CD4-positive, alpha-beta T cell treated with Interleukin-6 at 100 ng/mL for 8 hours (primary cell): ENCODE data around the gene GLS.

Experiments used
- DNase-seq: peaks from one replicate; pipeline ENCODE4 v3.0.0-alpha.2; 2020; ENCODE audit warnings: mixed read lengths, low spot score

Gene GLS

DNA sequence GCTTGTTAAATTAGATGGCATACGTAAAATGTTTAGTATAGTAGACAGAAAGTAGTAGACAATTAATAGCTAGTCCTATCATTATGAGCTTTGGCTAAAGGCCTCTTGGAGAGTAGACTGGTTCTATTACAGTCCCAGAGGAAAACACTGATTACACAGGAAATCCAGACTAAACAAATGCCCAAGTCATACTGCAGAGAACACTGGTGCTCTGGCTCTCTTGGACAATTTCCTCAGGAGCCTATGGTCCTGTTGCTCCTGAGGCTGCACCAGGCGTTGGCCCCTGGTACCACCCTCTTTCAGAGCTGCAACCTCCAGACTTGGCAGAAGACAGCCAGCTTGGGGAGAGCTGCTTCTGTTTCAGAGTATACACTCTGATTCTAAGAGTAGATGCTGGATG lies 91.6 kb downstream of the GLS start:
- no peak for DNase-seq

DNA sequence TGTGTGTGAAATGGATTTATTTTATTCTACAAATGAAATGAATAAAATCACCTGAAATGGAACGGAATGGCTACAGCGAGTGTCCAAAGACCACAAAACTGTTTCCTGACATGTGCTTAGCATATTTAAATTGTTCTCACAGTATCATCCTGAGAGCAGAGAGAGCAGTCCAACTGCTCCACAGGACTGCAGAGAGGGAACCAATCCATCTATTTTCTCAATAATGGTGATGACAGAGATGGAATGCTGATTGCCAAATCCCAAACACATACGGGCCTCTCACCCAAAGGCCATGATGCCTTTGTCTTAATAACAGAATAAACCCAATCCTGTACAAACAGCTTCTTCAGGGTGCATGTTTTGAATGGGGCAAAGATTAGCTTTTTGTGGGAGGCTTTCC lies 92.2 kb downstream of the GLS start:
- DNase-seq: no peak

DNA sequence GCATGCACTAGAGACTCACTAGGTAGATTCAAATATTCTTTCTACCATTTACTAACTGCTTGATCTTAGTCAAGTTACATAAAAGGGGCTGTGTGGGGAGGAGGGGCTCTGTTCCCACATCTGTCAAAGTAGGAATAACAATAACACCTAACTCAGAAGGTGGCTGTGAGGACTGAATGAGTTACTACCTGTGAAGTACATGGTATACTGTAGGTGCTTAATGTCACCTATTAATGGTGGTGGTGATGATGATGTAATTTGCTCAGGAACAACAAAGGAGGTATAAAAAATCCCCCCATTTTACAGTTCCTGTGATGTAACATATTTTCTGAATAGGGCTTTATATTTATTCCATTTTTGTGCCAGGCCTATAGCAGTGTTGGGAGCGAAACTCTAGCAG lies 92.6 kb downstream of the GLS start:
- no peak for DNase-seq

DNA sequence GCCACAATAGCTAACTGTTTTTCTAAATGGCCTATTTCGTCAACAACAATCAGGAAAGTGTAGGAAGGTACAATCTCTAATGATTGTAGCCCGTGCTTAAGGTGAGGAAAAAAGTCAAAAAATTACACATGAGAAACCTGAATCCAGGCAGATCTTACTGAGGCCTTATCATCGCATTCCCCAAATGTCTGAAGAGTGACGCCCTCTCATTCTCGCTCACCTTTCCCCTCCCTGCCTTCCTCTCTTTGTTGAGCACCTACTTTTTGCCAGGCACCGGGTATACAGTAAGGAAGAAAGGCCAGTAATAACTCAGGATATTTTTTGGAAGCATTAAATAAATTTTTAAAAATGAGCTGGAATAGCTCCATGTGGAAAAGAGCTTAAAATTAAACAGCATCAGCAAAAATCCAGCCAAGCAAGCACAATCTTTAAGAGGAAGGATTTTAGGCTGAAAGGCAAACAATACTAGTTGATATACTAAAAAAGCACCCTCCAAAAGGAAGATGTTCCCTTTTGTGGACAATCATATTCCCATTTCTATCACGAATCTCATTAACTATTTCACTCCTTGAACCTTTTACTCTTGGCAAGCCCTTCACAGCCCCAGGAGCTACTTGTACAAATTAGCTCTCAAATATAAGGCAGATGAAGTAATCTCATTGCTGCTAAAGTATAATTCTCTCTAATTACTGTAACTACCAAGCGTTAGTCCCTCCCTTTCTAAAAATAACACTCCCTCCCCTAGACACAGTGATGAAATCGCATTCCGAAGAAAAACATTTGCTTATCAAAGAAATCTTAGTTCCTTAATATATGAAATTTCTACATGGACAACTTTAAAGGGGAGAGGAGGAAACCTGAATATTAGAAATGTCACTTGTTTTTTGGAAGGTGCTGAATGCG lies 93.4 kb downstream of the GLS start:
- no peak for DNase-seq

DNA sequence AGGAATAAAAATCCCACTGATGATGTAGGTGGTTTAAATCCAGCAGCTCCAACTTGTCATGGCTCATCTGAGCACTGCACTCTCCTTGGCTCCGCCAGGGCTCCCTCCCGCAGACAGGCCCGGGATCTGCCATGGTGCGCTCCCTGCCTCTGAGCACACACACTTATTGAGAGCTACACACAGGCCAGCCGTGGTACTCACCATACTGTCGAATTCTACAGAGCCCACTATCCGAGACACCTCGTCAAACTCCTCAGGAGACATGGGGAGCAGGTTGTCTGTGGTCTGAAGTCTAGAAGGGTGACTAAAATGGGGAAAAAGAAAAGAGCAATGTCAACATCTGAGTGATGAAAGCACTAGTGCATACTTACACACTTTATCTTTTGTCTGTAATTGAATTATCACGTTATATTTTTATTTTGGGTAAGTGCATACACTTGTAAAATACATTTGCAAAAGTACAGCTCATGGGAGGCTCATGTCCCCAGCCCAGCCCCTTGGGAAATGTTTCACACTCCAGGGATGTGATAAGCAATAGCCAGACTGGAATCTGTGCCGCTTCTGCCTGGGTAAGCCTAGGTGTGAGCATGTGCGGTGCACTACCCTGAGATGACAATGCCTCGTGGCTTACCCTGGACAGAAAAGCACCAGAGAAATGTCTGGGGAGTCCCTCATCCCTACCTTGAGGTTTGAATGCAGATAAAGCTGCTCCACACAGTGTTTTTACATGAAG lies 94.2 kb downstream of the GLS start:
- DNase-seq: no peak

DNA sequence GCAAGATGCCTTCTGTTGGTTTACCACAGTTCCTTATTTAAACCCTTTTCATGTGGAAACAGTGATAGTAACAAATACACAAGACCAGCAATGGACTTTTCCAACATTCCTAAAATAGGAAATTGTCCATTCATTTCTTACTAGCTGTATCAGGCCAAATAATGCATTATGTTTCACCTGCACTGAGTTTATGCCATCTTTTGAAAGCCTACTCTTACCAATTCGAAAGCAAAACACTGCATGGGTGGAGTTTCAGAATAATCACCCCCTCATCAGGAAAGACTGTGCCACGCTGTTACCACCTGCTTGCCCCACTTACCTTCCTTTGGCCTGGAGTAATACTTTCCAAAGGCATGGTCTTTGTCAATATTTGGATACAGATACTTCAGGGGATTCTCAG lies 95.9 kb downstream of the GLS start:
- no peak for DNase-seq

DNA sequence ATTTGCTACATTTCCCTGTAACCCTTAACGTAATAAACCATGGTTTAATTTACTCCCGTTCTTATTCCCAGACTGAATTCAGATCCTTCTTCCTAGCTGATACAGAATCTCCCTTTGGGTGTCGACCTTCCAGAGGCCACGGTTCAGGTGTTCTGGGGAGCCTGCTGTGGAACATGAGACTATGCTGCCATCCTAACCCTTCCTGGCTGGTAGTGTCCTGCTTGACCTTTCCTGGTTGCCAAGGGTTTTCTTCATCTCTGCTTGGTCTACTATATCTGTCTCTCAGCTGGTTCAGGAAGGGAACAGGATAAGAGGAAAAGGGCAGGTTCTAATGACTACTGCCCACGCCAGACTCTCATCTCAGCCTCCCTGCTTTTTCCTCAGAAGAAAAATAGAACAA lies 96.9 kb downstream of the GLS start:
- no peak for DNase-seq

DNA sequence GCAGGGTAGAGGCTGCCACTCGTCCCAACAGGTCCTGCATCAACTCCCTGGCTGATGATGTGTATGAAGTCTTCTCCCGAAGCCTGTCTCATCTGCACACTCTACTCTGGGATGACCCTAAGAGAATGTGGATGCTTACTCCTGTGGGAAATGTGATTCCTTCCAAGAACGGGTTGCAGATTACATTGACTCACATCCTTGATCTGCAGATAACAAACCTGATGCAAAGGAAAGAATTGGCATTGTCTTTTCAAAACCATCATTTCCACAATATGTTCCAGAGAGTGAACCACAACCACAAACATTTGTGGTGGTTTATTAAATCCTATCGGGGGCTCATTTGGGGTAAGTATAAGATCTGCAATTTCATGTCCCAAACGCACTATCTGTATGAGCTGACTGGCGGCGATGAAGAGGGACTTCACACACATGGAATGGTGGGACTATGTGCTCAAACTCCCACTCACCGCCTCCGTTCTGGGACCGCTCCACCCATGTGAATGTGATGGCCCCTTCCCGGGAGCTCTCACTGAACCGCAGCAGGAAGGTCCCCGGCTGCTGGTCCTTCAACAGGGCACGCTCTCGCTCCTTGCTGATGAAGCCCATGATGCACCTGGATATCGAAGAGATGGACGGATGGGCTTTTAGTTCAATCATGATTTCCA lies 97.9 kb downstream of the GLS start:
- DNase-seq: no peak

DNA sequence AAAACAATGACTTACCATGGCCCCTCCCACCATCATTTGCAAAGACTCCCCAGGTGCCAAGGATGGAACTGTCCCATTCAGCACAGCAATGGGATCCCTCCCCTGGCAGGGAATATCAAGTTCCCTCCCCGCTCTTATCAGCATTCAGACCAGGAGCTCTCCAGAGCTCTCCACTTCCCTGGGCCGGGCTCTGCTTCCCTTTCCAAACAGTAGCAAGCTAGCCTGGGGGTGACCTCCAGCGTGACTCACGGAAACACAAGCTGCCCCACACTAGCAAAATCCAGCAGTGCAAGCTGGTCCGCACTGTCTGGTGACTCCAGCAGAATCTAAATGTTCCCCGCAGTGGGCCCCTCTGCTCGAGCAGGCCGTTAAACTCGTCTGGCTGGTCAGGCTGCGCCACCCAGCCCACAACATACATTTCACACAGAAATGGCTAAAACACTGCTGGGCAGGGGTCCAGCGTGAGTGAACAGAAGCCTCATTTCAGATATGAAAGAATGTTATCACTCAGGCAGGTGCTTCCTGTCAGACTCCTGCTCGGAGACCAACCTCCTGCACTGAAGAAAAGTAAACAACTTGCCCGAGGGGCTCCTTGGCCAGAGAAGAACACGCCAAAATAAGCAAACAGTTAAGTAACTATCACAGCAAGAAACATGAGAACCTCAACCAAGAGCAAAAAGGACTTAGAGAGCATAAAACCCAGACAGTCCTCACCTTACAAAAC lies 99.4 kb downstream of the GLS start:
- DNase-seq: no peak

DNA sequence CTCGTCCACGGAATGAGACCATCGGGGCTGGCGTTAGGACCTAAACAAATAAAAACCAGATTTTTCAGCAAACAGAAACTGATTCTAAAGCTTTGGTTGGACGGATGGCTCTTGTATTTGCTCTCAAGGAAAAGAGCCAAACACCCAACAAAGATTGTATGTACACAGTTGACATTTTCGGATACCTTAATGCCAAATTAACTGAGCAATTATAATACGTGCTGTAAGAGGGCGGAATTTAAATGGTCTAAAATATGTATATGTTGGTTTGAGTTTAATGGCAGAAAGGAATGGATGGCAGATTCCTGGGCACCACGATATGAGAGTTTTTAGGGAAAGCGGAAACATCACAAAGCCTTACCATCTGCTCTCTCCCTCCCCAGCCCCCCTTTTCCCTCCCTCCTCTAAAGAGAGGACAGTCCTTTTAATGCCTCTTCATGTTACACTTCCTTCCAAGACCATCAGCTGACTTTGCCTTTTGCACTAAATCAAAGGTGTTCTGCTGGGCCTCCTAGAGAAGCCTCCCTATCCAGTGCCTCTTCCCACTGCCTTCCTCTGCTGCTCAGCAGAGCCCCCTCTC lies 100.1 kb downstream of the GLS start:
- DNase-seq: no peak

DNA sequence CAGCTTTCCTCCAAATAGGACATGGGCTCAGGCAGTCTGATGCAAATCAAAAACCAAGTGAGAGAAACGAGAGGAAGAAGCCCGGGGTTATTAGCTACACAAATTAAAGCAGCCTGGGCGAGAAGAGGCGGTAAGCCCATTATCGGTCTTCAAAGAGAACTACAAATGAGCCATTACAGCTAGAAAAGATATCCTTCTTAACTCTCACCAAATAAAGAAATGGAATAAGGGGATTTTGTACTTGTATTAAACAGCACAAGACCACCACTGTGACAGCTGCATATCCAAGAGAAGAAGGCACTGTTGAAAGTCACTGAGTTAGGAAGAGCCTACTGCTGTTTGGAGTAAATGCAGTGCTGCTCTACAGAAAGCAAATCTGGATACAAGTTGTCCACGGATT lies 100.7 kb downstream of the GLS start:
- DNase-seq: no peak

DNA sequence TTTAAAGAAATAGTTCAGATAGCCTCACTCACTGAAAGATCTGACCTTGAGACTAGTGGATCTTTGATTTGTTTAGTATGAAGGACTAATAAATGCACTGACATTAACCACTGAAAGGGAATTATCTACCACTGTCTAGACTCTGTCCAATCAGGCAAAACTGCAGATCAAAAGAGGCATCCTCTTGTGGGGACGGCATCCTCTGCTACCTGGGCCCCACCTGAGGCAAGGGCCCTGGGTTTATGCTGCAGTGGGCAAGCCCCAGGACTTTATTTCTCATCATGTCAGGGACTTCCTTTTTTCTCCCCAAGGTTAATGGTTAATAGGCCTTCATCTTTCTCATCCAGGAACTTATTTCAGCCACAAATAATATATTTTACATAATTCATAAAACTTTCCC lies 101.1 kb downstream of the GLS start:
- no peak for DNase-seq

DNA sequence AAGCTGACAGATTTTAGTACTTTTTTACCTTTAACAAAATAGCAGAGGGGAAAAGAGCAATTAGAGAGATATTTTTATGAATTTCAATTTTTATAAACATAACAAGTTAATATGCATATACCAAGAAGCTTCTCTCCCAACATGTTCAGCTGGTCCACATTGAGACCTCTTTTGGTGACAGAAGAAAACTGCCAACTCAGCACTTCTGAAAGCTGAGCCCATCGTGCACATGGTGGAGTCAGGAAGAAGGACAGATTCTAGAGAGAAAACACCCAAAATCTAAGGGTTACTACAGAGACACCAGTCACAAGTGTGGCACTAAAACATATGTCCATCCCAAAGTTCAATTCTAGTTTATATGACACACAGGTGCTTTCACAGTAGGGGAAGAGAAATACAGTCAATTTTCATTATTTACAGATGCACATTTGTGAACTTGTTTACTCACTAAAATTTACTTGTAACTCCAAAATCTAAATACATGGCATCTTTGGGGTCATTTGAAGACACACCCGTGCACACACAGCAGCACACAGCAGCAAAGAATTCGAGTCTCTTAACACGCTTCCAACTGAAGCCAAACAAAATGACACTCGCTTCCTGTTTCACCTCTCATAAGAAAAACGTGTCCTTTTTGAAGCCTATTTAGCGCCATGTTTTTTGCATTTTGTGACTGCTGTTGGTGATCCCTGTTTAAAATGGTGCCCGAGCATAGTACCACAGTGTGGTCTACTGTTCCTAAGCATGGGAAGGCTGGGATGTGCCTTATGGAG lies 101.8 kb downstream of the GLS start:
- no peak for DNase-seq

DNA sequence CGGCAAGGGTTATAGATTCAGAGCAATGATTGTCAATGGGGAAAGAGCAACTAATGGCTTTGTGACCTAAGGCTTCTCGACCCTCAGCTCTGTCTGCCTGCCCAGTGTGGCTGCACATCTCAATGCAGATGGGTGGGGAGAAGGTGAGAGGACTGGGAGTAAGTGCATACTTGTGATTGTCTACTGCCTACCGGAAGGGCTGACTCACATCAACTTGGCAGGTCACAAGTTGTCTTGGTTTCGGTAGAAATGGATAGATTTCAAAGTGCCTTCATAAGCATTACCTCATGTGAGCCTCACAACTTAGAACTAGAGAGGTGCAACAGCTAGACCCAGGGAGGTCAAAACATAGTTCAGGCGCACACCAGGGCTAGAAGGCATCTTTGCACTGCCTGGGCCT lies 104.0 kb downstream of the GLS start:
- no peak for DNase-seq

DNA sequence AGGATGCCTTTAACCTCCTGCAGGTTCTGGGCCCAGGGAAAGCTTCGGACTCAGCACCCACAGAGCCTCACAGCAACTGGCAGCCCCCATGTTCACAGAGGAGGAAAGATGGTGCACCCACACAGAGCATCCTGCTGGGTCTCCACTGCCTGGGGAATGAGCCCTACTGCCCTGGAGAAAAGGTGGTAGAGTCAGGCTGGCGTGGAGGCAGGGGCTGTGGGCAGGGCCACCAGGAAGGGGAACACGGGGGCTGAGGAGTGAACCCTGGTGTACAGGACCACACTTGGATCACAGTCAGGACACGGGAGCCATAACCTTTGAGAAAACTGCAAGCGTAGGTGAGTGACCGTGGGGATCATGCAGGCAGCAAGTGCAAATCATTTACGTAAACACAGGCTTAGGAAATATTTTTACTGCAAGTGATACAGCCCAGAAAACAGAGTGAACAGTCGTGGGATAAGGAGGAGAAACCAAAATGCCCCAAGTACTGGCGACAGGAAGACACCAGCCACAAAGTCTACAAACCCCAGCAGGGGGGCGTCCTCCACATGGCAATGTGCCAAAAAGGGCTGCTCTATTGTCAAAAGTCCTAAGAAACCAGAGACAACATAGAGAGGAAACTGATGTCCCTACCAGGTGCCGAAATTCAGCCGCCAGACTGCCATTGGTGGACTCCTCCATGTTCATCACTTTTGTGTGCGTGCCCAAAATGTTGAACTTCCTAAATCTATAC lies 105.8 kb downstream of the GLS start:
- no peak for DNase-seq

DNA sequence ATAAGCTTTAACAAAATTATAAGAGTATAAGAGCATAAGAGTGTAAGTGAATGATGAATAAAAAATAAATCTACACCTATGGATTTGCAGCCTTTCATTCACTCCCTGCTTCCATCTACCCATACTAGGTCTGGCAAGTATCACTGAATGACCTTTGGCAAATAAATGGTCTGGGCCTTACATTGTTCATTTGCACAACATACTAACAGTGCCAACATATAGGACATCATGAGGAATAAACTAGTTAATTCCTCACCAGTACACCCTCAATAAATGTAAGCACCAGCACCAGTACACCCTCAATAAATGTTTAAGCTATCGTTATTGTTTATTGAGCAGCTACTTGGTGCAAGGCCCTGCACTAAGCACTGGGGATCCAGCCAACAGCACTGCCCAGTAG lies 106.5 kb downstream of the GLS start:
- DNase-seq: no peak

DNA sequence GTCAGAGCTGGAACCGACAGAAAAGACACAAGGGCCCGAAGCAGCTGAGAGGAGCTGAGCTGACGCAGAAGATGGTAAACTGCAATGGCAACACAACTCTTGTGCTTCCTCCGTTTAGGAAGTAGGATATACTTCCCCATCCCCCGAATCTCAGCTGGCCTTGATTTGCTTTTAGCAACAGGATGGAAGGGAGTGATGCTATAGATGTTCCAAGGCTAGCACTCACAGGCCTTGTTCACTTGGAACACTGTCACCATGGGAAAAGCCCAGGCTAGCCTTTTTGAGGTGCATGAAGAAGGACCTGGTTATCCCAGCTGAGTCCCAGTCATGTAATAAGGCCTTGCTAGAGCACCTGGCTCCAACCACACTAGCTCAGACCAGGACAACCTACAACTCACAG lies 107.3 kb downstream of the GLS start:
- no peak for DNase-seq

DNA sequence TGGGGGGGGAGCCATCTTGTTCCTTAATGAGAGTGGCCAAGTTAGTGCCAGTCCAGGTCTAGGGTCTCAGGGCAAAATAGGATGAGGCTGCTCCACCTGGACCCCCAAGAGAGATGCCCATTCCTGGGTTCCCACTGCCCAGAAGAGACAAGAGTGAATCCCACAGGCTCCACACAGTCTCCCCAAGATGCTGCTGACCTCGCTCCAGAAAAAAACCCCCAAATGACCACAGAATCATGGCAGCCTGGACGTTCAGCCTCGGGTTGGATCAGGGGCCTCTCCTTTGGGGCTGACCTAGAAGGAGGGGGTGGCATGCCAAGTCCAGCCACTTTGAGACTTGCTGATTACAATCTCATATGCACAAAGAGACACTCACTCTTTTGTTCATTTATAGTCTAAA lies 108.3 kb downstream of the GLS start:
- DNase-seq: no peak

DNA sequence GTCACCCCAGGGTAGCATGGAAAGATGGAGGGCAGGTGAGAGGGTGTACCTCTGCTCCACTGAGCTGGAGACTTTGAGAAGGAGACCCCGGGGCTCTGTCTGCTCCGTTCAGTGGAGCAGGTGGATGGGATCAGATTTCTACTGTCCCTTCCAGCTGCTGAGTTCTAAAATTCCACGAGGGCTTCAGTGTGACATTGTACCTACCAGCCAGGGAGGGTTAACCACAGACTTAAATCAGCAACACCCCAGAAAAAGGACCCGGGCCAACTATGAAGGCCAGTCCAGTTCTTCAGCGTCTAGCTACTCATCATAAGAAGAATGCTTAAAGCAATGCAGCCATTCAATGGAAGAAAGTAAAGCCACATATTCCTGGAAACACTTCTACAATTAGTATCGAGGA lies 109.5 kb downstream of the GLS start:
- no peak for DNase-seq

DNA sequence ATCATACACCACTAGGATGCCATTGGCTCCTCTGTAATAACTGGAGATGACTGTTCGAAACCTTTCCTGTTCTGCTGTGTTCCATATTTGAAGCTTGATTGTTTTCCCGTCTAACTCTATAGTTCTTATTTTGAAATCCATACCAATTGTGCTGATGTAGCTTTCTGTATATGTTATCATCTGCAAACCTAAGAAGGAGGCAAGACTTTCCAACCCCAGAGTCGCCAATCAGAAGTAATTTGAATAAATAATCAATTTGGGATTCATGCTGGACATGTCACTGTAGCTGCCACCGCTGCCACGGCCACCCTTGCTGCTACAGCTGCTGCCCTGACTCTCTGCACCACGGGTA lies 112.6 kb downstream of the GLS start:
- no peak for DNase-seq

DNA sequence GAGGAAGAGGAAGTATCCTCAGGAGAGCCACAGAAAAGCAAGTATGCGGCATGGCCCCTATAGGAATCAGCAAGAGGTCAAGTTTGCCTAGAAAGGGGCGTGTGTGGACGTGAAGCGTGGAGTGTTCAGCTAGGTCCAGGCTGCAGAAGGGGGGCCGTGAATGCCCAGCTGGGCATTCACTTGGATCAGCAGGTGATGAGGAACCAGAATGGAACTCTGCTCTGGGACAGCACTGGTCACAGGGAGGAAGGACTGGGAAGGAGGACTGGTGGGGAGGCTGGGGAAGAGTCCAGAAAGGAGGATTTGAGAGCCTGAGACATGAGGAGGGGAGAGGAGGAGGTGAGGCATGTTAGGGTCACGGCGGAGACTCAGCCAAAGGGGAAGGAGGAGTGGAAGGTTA lies 113.5 kb downstream of the GLS start:
- DNase-seq: no peak
